22Rv1 (cell line): ENCODE measurements around the gene CELF4.

ENCODE experiments used
- H3K27ac ChIP-seq: fragments of 450-650 bp; 2 replicates; pipeline ENCODE4 v1.5.1; 2017
- ZFX ChIP-seq: fragments of 450-650 bp; IDR thresholded peaks from 2 replicates; pipeline ENCODE4 v1.6.1; 2017; ENCODE audit warnings: antibody characterized with exemption, borderline replicate concordance
- TF ChIP-seq, protein P1 (sequence below): fragments of 450-650 bp; IDR thresholded peaks from 2 replicates; pipeline ENCODE4 v1.5.1; 2017; ENCODE audit warnings: mild to moderate bottlenecking

CELF4 gene

GRCh38 chr18:37541517-37541916 lies 24.1 kb downstream of the CELF4 start:
- TF ChIP-seq, protein P1, sequence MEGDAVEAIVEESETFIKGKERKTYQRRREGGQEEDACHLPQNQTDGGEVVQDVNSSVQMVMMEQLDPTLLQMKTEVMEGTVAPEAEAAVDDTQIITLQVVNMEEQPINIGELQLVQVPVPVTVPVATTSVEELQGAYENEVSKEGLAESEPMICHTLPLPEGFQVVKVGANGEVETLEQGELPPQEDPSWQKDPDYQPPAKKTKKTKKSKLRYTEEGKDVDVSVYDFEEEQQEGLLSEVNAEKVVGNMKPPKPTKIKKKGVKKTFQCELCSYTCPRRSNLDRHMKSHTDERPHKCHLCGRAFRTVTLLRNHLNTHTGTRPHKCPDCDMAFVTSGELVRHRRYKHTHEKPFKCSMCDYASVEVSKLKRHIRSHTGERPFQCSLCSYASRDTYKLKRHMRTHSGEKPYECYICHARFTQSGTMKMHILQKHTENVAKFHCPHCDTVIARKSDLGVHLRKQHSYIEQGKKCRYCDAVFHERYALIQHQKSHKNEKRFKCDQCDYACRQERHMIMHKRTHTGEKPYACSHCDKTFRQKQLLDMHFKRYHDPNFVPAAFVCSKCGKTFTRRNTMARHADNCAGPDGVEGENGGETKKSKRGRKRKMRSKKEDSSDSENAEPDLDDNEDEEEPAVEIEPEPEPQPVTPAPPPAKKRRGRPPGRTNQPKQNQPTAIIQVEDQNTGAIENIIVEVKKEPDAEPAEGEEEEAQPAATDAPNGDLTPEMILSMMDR = no peak
- no peak for TF ChIP-seq ZFX
- no peak overlapping the region for H3K27ac ChIP-seq

DNA sequence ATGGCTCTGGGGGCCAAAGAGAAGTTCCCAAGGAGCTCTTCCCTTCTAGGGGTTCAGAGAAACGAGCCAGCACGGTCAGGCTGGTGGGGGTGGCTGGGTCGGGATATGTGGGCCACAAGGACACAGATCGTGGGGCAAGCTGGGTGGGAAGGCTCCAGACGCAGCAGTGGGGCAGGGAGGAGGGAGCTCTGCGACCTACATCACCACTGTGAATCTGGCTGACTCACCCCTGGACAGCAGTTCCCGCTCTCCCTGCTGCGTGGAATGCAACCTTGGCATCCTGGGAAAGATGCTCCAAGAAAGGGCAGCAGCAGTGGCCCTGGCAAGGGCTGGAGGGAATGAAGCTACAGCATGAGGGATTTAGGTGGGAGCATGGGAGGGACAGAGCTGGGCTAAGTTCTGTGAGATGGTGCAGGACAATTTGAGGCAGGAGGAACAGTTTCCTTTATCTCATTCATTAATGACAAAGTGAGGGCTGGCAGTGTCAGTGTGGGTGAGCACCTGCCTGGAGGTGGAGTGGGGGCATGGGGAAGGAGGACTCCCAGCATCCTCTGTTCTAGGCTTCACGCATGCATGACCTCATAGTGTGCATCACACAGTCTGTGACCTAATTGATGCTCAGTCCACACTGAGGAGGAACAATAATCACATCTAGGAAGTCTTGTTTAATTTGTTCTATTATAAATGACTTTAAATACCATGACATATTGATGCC lies 25.0 kb downstream of the CELF4 start:
- H3K27ac ChIP-seq = no peak overlapping the region
- no peak for TF ChIP-seq ZFX
- TF ChIP-seq, protein P1 = no peak

GRCh38 chr18:37539236-37539635 lies 26.4 kb downstream of the CELF4 start:
- no peak overlapping the region for H3K27ac ChIP-seq
- TF ChIP-seq, protein P1 = no peak
- no peak for TF ChIP-seq ZFX

DNA sequence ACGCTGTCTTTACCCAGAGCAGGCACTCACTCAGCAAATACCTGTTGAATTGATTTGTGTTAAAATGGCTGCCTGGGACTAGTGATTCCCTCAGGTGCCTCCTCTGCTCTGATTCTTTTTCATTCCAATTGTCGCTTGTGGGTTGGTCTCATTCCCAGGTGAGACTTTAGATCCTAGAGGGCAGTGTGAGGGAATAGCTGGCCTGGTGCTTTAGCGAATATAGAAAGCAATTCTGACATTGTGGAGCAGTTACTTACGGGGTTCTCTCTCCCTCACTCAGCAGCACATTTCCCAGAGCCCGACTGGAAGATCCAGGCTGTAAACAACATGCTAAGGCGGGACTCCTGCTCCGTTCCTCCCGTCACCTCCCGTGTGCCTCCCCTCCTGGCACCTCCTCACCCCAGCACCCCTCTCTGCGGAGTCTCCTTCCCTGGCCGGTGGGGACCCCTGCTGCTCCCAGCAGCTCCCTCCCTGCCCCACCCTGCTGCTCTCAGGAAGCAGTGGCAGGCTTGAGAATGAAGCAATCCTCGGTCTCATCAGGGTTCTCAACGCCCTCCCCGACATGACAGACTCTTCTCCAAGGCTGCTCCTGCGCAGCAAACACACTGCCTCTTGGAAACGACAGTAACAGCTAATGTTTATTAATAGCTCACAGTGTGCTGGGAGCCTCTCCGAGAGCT lies 26.9 kb downstream of the CELF4 start:
- TF ChIP-seq ZFX = no peak
- H3K27ac ChIP-seq = no peak overlapping the region

DNA sequence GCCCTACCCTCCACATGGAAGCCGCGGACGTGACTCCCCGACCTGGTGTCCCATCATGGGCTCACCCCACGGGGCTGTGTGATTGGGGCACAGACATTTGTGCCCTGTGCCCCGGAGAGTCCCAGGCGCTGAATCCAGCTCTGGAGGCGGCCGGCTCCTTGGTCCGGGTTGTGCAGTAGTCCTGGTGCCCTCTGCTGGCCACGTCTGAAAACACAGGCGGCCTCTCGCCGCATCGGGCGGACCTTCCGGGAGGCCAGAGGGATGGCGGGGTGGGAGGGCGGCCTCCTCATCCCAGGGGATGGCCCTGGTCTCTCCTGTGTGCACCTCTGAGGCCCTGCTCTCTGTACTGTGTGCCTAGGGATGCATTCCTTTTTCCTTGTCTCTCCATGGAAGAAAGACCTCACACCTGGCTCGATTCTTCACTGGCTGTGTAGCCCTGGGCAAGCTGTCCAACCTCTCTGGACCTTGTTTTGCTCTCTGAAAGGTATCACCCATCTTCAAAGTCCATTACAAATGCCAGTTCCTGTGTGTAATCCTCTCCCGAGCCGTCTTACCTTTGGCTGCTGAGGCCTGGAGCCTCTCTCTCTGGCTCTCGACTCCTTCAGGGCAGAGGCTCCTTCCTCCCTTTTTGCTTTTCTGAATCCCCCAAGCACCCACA lies 27.6 kb downstream of the CELF4 start:
- no peak overlapping the region for H3K27ac ChIP-seq
- no peak for TF ChIP-seq ZFX
- TF ChIP-seq, protein P1 = peak; percentile 95

DNA sequence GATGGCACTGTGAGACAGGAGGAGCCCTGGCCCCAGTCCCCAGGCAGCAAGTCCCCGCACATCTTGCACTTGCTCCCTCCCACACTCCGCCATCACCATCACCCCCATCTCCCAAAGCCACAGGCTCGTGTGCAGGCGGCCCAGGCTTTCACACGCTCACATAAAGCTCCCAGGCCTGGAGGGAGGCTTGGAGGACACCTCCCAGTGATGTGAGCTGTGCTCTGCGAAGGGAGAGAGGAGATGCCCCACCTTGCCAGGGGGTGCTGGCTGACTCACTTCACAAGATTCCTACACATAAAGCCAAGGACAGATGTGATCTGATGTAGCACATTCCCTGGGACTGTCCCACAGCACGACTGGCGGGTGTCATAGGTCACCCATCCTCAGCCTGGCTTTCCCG lies 28.9 kb downstream of the CELF4 start:
- no peak overlapping the region for H3K27ac ChIP-seq
- TF ChIP-seq, protein P1 = no peak
- no peak for TF ChIP-seq ZFX

DNA sequence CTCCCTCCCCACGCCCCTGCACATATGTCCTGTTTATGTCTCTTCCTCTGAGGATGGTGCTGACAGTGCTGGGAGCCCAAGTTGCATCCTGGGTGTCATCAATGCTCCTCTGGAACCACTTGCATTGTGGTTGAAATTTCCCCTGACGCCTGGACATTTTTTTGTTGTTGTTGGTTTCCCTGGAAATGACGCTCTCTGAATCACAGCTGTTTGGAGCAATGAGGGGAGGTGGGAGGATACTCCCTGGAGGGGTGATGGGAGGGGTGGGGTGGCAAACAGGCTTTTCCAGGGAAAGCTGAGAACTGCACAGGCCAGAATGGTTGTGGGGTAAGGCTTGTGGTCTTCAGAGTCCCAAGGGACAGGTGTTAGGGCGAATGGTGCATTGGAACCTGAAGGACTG lies 29.6 kb downstream of the CELF4 start:
- no peak overlapping the region for H3K27ac ChIP-seq
- TF ChIP-seq ZFX = no peak
- TF ChIP-seq, protein P1 = no peak
